ENCODE results near the gene ZBTB22. TPM values are rescaled to one million over a fixed set of nuclear protein-coding genes. Genes with fewer than 3 reads are reported as not detected.

Gene ZBTB22
- total RNA-seq, 2 donors from 2014 or later = 14.9 to 16.1 TPM

Other genes starting within 250 kb of the ZBTB22 start
- gene HLA-DPA1, start 244.1 kb downstream of the ZBTB22 start, total RNA-seq = 10 to 100 TPM; 11.4 to 25.8 TPM
- 10 to 100 TPM; 12.5 to 20.9 TPM for gene HLA-DPB1, start 241.8 kb downstream of the ZBTB22 start, total RNA-seq
- 1 to 10 TPM; 2.5 to 3.2 TPM for gene COL11A2, start 125.3 kb downstream of the ZBTB22 start, total RNA-seq
- 10 to 100 TPM; 55.6 to 57.5 TPM for gene RXRB, start 117.1 kb downstream of the ZBTB22 start, total RNA-seq
- gene SLC39A7, start 116.9 kb downstream of the ZBTB22 start, total RNA-seq = 10 to 100 TPM; 56.1 to 58.3 TPM
- 10 to 100 TPM; 35.8 to 36.0 TPM for gene HSD17B8, start 113.1 kb downstream of the ZBTB22 start, total RNA-seq
- 10 to 100 TPM; 30.1 to 37.7 TPM for gene RING1, start 109.2 kb downstream of the ZBTB22 start, total RNA-seq
- 10 to 100 TPM; 50.7 to 54.9 TPM for gene VPS52, start 45.9 kb downstream of the ZBTB22 start, total RNA-seq
- gene RPS18, start 45.7 kb downstream of the ZBTB22 start, total RNA-seq = 1,000 to 10,000 TPM; 4,335 to 4,825 TPM
- gene B3GALT4, start 40.6 kb downstream of the ZBTB22 start, total RNA-seq = 10 to 100 TPM; 10.1 to 14.2 TPM
- 10 to 100 TPM; 46.6 to 54.0 TPM for gene WDR46, start 28.5 kb downstream of the ZBTB22 start, total RNA-seq
- gene PFDN6, start 28.1 kb downstream of the ZBTB22 start, total RNA-seq = 10 to 100 TPM; 41.9 to 54.6 TPM
- gene RGL2, start 18.8 kb downstream of the ZBTB22 start, total RNA-seq = 10 to 100 TPM; 34.3 to 43.7 TPM
- 100 to 1,000 TPM; 180 to 210 TPM for gene TAPBP, start 3.7 kb downstream of the ZBTB22 start, total RNA-seq
- gene DAXX, start 5.2 kb upstream of the ZBTB22 start, total RNA-seq = 10 to 100 TPM; 56.5 to 61.3 TPM
- 10 to 100 TPM; 91.7 to 96.3 TPM for gene KIFC1, start 74.1 kb upstream of the ZBTB22 start, total RNA-seq
- 10 to 100 TPM; 65.2 to 77.3 TPM for gene PHF1, start 93.3 kb upstream of the ZBTB22 start, total RNA-seq
- gene CUTA, start 100.4 kb upstream of the ZBTB22 start, total RNA-seq = 100 to 1,000 TPM; 212 to 222 TPM
- gene SYNGAP1, start 102.3 kb upstream of the ZBTB22 start, total RNA-seq = 10 to 100 TPM; 86.9 to 91.5 TPM
- gene ZBTB9, start 136.8 kb upstream of the ZBTB22 start, total RNA-seq = 10 to 100 TPM; 10.2 to 13.6 TPM

Data from activated T-cell treated with anti-CD3 and anti-CD28 coated beads, Interleukin-2, amount 50 U/mL, for 72 hours (primary cell).